IMR-90 (cell line): ENCODE data around the gene SNX2. TPM values are rescaled to one million over a fixed set of nuclear protein-coding genes. Genes with fewer than 3 reads are reported as not detected.

Experiments
- ATAC-seq: fragments of 200-7000 bp; cut with Tn5 transposase; 2 replicates; pipeline ENCODE4 v1.9.1; 2020; ENCODE audit warnings: low read depth, mild to moderate bottlenecking, moderate library complexity
- BruUV-seq: library from RNA; stranded (reverse); fragments of 400-500 nt; replicated peaks from 2 replicates; lab custom pipeline; 2021; lab: Mats Ljungman, UMichigan
- CTCF ChIA-PET: fragments of 300-600 bp; formaldehyde crosslinking; extraction: SDS; loops from one replicate; lab custom pipeline; 2021; ENCODE audit warnings: antibody characterized with exemption; lab: Yijun Ruan, JAX
- POLR2A ChIA-PET: fragments of 300-600 bp; sonication (Branson Sonifier 250); formaldehyde crosslinking; loops from one replicate; lab custom pipeline; 2022; ENCODE audit warnings: antibody characterized with exemption; ENCODE audit not compliant: unreplicated experiment; lab: Charles Lee
- DNase-seq: peaks from one replicate; pipeline ENCODE4 v3.0.0; 2013
- H2AFZ ChIP-seq: replicated peaks from 2 replicates; pipeline ENCODE3; 2013; ENCODE audit warnings: low read length, mild to moderate bottlenecking; ENCODE audit not compliant: poor library complexity
- H2AK5ac ChIP-seq: 2 replicates; pipeline ENCODE4 v1.6.1; 2013; ENCODE audit warnings: low read depth, low read length, inconsistent platforms
- H2AK9ac ChIP-seq: replicated peaks from 2 replicates; pipeline ENCODE3; 2013; ENCODE audit warnings: mild to moderate bottlenecking, low read depth, low read length, moderate library complexity; ENCODE audit not compliant: poor library complexity
- H2BK120ac ChIP-seq: 2 replicates; pipeline ENCODE4 v1.6.1; 2013; ENCODE audit warnings: low read depth, low read length, inconsistent platforms
- H2BK15ac ChIP-seq: 3 replicates; pipeline ENCODE4 v1.6.1; 2013; ENCODE audit warnings: low read depth, low read length, inconsistent platforms
- H2BK20ac ChIP-seq: 2 replicates; pipeline ENCODE4 v1.6.1; 2013; ENCODE audit warnings: low read depth, mild to moderate bottlenecking, inconsistent platforms, low read length, moderate library complexity
- H2BK5ac ChIP-seq: 2 replicates; pipeline ENCODE4 v1.6.1; 2013; ENCODE audit warnings: mild to moderate bottlenecking, low read depth, low read length, inconsistent platforms; ENCODE audit not compliant: poor library complexity, severe bottlenecking
- H3K14ac ChIP-seq: replicated peaks from 2 replicates; pipeline ENCODE4 v1.6.1; 2013; ENCODE audit warnings: low read depth, low read length, inconsistent platforms
- H3K18ac ChIP-seq: 2 replicates; pipeline ENCODE4 v1.6.1; 2013; ENCODE audit warnings: low read depth, low read length, control low read depth
- H3K23ac ChIP-seq: 2 replicates; pipeline ENCODE4 v1.6.1; 2013; ENCODE audit warnings: low read depth, low read length, inconsistent platforms
- H3K27ac ChIP-seq: 2 replicates; pipeline ENCODE4 v1.5.1; 2013; ENCODE audit warnings: mild to moderate bottlenecking, control low read depth, low read length; ENCODE audit not compliant: insufficient read depth
- H3K27me3 ChIP-seq: 2 replicates; pipeline ENCODE4 v1.6.1; 2013; ENCODE audit warnings: low read length; ENCODE audit not compliant: control insufficient read depth, insufficient read depth
- H3K36me3 ChIP-seq: 2 replicates; pipeline ENCODE4 v1.6.1; 2013; ENCODE audit warnings: low read length, mixed read lengths; ENCODE audit not compliant: control insufficient read depth, insufficient read depth
- H3K4ac ChIP-seq: 2 replicates; pipeline ENCODE4 v1.6.1; 2013; ENCODE audit warnings: low read depth, low read length, inconsistent platforms
- H3K4me1 ChIP-seq: 2 replicates; pipeline ENCODE4 v1.6.1; 2013; ENCODE audit warnings: low read length, mixed read lengths; ENCODE audit not compliant: control insufficient read depth, insufficient read depth
- H3K4me2 ChIP-seq: 2 replicates; pipeline ENCODE4 v1.6.1; 2013; ENCODE audit warnings: low read depth, mild to moderate bottlenecking, control low read depth, low read length, moderate library complexity
- H3K4me3 ChIP-seq: 2 replicates; pipeline ENCODE4 v1.5.1; 2013; ENCODE audit warnings: low read depth, mild to moderate bottlenecking, control low read depth, low read length, moderate library complexity; ENCODE audit not compliant: insufficient read depth
- H3K56ac ChIP-seq: 2 replicates; pipeline ENCODE4 v1.6.1; 2013; ENCODE audit warnings: low read length, inconsistent platforms; ENCODE audit not compliant: insufficient read depth; ENCODE audit errors: extremely low read depth
- H3K79me1 ChIP-seq, 2 experiments: 2 replicates each; pipeline ENCODE4 v1.6.1; 2013; ENCODE audit warnings: low read length in 2 of 2, inconsistent platforms in 1 of 2, low read depth in 1 of 2
- H3K9ac ChIP-seq: 2 replicates; pipeline ENCODE4 v1.6.1; 2013; ENCODE audit warnings: low read depth, low read length, control low read depth
- H3K9me1 ChIP-seq: 2 replicates; pipeline ENCODE4 v1.6.1; 2013; ENCODE audit warnings: low read length, inconsistent platforms; ENCODE audit not compliant: insufficient read depth
- H3K9me3 ChIP-seq: 2 replicates; pipeline ENCODE4 v1.6.1; 2013; ENCODE audit warnings: low read length; ENCODE audit not compliant: control insufficient read depth, insufficient read depth
- H4K20me1 ChIP-seq: 2 replicates; pipeline ENCODE4 v1.6.1; 2013; ENCODE audit warnings: low read length, inconsistent platforms; ENCODE audit not compliant: insufficient read depth
- H4K5ac ChIP-seq: 2 replicates; pipeline ENCODE4 v1.6.1; 2013; ENCODE audit warnings: mild to moderate bottlenecking, low read depth, low read length, control low read depth
- H4K8ac ChIP-seq, 2 experiments: 2 replicates each; pipeline ENCODE4 v1.6.1; 2013; ENCODE audit warnings: low read depth in 2 of 2, low read length in 2 of 2, control low read depth in 1 of 2, inconsistent platforms in 1 of 2
- H4K91ac ChIP-seq: 2 replicates; pipeline ENCODE4 v1.6.1; 2013; ENCODE audit warnings: low read depth, low read length, inconsistent platforms; ENCODE audit not compliant: insufficient read depth
- BHLHE40 ChIP-seq: fragments of 150-350 bp; IDR thresholded peaks from 2 replicates; pipeline ENCODE4 v1.6.1; 2016; ENCODE audit warnings: mild to moderate bottlenecking, low read depth, low read length
- MAZ ChIP-seq: IDR thresholded peaks from 2 replicates; pipeline ENCODE4 v1.6.1; 2012; ENCODE audit warnings: low read depth, mild to moderate bottlenecking, low read length, improper control_type of control experiment, moderate library complexity, borderline replicate concordance
- POLR2A ChIP-seq: IDR thresholded peaks from 2 replicates; pipeline ENCODE4 v1.6.1; 2012; ENCODE audit warnings: mild to moderate bottlenecking, low read depth, low read length
- RAD21 ChIP-seq: IDR thresholded peaks from 2 replicates; pipeline ENCODE4 v1.6.1; 2012; ENCODE audit warnings: low read length, improper control_type of control experiment
- RFX5 ChIP-seq: IDR thresholded peaks from 2 replicates; pipeline ENCODE4 v1.8.0; 2012; ENCODE audit warnings: low read depth, mild to moderate bottlenecking, low read length, moderate library complexity
- WGBS, 2 experiments: methylation state at CpG; one replicate each; pipeline versions ENCODE4 v1.1.5 to v1.1.7; 2013; ENCODE audit warnings: missing lambda C conversion rate in 2 of 2; ENCODE audit not compliant: insufficient read length in 1 of 2; ENCODE audit errors: extremely low coverage in 2 of 2; 5-methylcytosine and 5-hydroxymethylcytosine counted together
- dilution Hi-C: fragments of 300-500 bp; cut with HindIII; formaldehyde crosslinking; loops from one replicate; pipeline ENCODE4 v1.14.3; 2018; ENCODE audit warnings: low sequenced_read_pairs; ENCODE audit not compliant: unreplicated experiment
- in situ Hi-C: fragments of 300-500 bp; cut with MboI; formaldehyde crosslinking; loops from 3 replicates; pipeline ENCODE4 v1.14.3; 2019; ENCODE audit warnings: low sequenced_read_pairs, inconsistent platforms, mixed read lengths
- intact Hi-C: fragments of 100-400 bp; cut with micrococcal nuclease; formaldehyde crosslinking; loops from 2 replicates; pipeline ENCODE4 v1.10.0; 2022
- polyA plus RNA-seq, 3 experiments: library from polyadenylated mRNA; depleted of rRNA; stranded (reverse); fragments of >200 nt; gene quantifications; 2 replicates each; pipeline ENCODE4 v1.2.3, GENCODE V29; 2012; ENCODE audit warnings: low replicate concordance in 1 of 3
- total RNA-seq: library from RNA; depleted of rRNA; stranded (reverse); fragments of >200 nt; gene quantifications from 2 replicates; pipeline ENCODE4 v1.2.3, GENCODE V29; 2012
- TF ChIP-seq, protein P1 (sequence below): conservative IDR thresholded peaks from 2 replicates; pipeline ENCODE4 v1.5.1; 2012; ENCODE audit warnings: mild to moderate bottlenecking, low read depth, low read length, improper control_type of control experiment

The SNX2 gene
- total and polyA plus RNA-seq, 2 of the 4 experiments (the other 2 are of a cell fraction), result 26.3 to 52.9 TPM

GRCh38 chr5:122864842-122865241, 90.0 kb downstream of the SNX2 start:
- TF ChIP-seq POLR2A (no peak), MAZ (no peak), RFX5 (no peak), BHLHE40 (no peak), RAD21 (no peak)
- TF ChIP-seq, protein P1, sequence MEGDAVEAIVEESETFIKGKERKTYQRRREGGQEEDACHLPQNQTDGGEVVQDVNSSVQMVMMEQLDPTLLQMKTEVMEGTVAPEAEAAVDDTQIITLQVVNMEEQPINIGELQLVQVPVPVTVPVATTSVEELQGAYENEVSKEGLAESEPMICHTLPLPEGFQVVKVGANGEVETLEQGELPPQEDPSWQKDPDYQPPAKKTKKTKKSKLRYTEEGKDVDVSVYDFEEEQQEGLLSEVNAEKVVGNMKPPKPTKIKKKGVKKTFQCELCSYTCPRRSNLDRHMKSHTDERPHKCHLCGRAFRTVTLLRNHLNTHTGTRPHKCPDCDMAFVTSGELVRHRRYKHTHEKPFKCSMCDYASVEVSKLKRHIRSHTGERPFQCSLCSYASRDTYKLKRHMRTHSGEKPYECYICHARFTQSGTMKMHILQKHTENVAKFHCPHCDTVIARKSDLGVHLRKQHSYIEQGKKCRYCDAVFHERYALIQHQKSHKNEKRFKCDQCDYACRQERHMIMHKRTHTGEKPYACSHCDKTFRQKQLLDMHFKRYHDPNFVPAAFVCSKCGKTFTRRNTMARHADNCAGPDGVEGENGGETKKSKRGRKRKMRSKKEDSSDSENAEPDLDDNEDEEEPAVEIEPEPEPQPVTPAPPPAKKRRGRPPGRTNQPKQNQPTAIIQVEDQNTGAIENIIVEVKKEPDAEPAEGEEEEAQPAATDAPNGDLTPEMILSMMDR, result no peak
- H2BK120ac ChIP-seq, result no peak overlapping the region
- H3K23ac ChIP-seq, result no peak overlapping the region
- ChIA-PET CTCF (no interaction called here), POLR2A (no interaction called here)
- dilution Hi-C loops (no loop called here), intact Hi-C loops (no loop called here), in situ Hi-C loops (no loop called here)
- H3K27ac ChIP-seq, result no peak overlapping the region
- no peak overlapping the region for H3K4me2 ChIP-seq
- H2AFZ ChIP-seq, result no peak overlapping the region
- DNase-seq, result no peak
- H3K4me1 ChIP-seq, result no peaks in the 10 kb centered on the region
- H3K14ac ChIP-seq, result no peak overlapping the region
- no peak overlapping the region for H4K91ac ChIP-seq
- H2BK20ac ChIP-seq, result no peak overlapping the region
- no peaks in the 10 kb centered on the region for H3K9me1 ChIP-seq
- ATAC-seq, result no peak
- no peaks in the 10 kb centered on the region for H4K20me1 ChIP-seq
- H3K56ac ChIP-seq, result no peak overlapping the region
- no peak overlapping the region for H3K4ac ChIP-seq
- no peak overlapping the region for H2AK9ac ChIP-seq
- no peaks in the 10 kb centered on the region for H3K9me3 ChIP-seq
- BruUV-seq, result no TSS peak
- no peak overlapping the region for H3K18ac ChIP-seq
- no peak overlapping the region for H3K9ac ChIP-seq
- no peak overlapping the region for H4K8ac ChIP-seq
- peaks cover 8% of the 10 kb centered on the region for H3K36me3 ChIP-seq
- no peak overlapping the region for H4K5ac ChIP-seq
- no peak overlapping the region for H2BK5ac ChIP-seq
- no peaks in the 10 kb centered on the region for H3K27me3 ChIP-seq
- H2AK5ac ChIP-seq, result no peak overlapping the region
- peaks cover 14 to 30% of the 10 kb centered on the region in 2 experiments for H3K79me1 ChIP-seq
- WGBS, 2 experiments, result no CpG with 5 or more reads among the region's 1 CpG
- no peak overlapping the region for H3K4me3 ChIP-seq
- H2BK15ac ChIP-seq, result no peak overlapping the region
